ENCODE measurements around the gene ZFAND3.

DNA sequence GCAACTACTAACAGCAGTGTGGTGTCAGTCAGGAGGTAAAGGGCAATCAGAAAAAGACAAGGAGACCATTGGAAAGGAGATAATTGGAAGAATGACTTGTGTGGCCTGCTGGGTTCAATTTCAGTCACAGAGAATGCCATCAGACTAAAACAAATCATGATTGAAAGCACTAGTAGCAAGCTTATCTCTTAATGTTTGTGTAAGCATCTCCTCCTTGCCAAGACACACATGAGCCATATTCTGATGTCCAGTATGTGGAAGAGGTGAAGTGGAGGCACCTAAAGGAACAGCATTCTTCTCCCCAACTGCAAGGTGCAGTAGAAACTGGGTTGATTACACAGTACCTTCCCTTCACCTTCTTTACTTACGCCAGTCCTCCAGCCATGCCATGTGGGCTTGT lies 287.5 kb downstream of the ZFAND3 start:
- TF ChIP-seq, protein P1, sequence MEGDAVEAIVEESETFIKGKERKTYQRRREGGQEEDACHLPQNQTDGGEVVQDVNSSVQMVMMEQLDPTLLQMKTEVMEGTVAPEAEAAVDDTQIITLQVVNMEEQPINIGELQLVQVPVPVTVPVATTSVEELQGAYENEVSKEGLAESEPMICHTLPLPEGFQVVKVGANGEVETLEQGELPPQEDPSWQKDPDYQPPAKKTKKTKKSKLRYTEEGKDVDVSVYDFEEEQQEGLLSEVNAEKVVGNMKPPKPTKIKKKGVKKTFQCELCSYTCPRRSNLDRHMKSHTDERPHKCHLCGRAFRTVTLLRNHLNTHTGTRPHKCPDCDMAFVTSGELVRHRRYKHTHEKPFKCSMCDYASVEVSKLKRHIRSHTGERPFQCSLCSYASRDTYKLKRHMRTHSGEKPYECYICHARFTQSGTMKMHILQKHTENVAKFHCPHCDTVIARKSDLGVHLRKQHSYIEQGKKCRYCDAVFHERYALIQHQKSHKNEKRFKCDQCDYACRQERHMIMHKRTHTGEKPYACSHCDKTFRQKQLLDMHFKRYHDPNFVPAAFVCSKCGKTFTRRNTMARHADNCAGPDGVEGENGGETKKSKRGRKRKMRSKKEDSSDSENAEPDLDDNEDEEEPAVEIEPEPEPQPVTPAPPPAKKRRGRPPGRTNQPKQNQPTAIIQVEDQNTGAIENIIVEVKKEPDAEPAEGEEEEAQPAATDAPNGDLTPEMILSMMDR (IDR thresholded peaks at IDR 0.05), result no peak
- no peak for TF ChIP-seq ZFX (IDR thresholded peaks at IDR 0.05; ENCODE audit: borderline replicate concordance)
